Naive thymus-derived CD8-positive, alpha-beta T cell (primary cell): ENCODE results near the gene DHRS7. TPM values are rescaled to one million over a fixed set of nuclear protein-coding genes. Genes with fewer than 3 reads are reported as not detected.

Experiments
- polyA plus RNA-seq, 3 donors: library from polyadenylated mRNA; unstranded; fragments of 300-500 nt; fragmentation: Illumina TruSeq; gene quantifications; one replicate each; pipeline ENCODE4 v1.2.3, GENCODE V29; 2021
- total RNA-seq, 8 experiments: library from RNA in 2 of 8; stranded (reverse) in 2 of 8; gene quantifications; one replicate each; pipeline ENCODE4 v1.2.3 and lab custom pipeline; 2021 to 2026

Gene DHRS7
- total and polyA plus RNA-seq, 5 experiments from 2014 or later, result 70.4 to 212 (median 163) TPM

Other genes with a start within 250 kb of the DHRS7 start
- not detected for gene LRRC9, start 245.3 kb downstream of the DHRS7 start, total RNA-seq
- gene LRRC9, start 245.3 kb downstream of the DHRS7 start, polyA plus RNA-seq, result not detected
- 10 to 100 TPM; 46.7 to 50.0 TPM for gene PCNX4, start 73.5 kb downstream of the DHRS7 start, total RNA-seq
- gene PCNX4, start 73.5 kb downstream of the DHRS7 start, polyA plus RNA-seq, result 10 to 100 TPM; 16.6 to 20.1 (median 17.6) TPM
- 10 to 100 TPM; 47.5 to 48.3 TPM for gene PPM1A, start 83.8 kb upstream of the DHRS7 start, total RNA-seq
- gene PPM1A, start 83.8 kb upstream of the DHRS7 start, polyA plus RNA-seq, result 10 to 100 TPM; 15.0 to 18.0 (median 16.9) TPM